Astrocyte of the spinal cord (primary cell): ENCODE data around the gene ADRA2C.

Source experiments
- DNase-seq: peaks from one replicate; pipeline ENCODE4 v3.0.0; 2011; ENCODE audit warnings: low read depth, low spot score
- H3K4me3 ChIP-seq: 2 replicates; pipeline ENCODE4 v1.5.1; 2011; ENCODE audit warnings: low read depth, mild to moderate bottlenecking, low read length, moderate library complexity
- in situ Hi-C: cut with HindIII; loops from 2 replicates; pipeline ENCODE4 v1.10.0; 2017; ENCODE audit warnings: low sequenced_read_pairs
- TF ChIP-seq, protein P1 (sequence below): IDR thresholded peaks from 2 replicates; pipeline ENCODE4 v1.5.1; 2012; ENCODE audit warnings: low read depth, mild to moderate bottlenecking, low read length, inconsistent platforms

The ADRA2C gene

DNA sequence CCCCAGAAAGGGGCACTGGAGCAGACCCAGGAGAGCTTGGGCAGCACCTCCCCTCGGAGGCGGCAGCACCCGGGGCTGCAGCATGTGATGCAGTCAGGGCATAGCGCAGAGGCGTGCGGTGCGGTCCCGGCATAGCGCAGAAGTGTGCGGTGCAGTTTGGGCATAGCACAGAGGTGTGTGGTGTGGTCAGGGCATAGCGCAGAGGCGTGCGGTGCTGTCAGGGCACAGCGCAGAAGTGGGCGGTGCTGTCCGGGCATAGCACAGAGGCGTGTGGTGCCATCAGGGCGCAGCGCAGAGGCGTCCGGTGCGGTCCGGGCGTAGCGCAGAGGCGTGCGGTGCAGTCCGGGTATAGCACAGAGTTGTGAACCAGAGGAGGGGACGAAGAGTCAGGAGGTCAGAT is 42.8 kb downstream of the ADRA2C start:
- no peak for DNase-seq
- in situ Hi-C loops: no loop called here
- H3K4me3 ChIP-seq: no peak overlapping the region
- TF ChIP-seq, protein P1, sequence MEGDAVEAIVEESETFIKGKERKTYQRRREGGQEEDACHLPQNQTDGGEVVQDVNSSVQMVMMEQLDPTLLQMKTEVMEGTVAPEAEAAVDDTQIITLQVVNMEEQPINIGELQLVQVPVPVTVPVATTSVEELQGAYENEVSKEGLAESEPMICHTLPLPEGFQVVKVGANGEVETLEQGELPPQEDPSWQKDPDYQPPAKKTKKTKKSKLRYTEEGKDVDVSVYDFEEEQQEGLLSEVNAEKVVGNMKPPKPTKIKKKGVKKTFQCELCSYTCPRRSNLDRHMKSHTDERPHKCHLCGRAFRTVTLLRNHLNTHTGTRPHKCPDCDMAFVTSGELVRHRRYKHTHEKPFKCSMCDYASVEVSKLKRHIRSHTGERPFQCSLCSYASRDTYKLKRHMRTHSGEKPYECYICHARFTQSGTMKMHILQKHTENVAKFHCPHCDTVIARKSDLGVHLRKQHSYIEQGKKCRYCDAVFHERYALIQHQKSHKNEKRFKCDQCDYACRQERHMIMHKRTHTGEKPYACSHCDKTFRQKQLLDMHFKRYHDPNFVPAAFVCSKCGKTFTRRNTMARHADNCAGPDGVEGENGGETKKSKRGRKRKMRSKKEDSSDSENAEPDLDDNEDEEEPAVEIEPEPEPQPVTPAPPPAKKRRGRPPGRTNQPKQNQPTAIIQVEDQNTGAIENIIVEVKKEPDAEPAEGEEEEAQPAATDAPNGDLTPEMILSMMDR: no peak

DNA sequence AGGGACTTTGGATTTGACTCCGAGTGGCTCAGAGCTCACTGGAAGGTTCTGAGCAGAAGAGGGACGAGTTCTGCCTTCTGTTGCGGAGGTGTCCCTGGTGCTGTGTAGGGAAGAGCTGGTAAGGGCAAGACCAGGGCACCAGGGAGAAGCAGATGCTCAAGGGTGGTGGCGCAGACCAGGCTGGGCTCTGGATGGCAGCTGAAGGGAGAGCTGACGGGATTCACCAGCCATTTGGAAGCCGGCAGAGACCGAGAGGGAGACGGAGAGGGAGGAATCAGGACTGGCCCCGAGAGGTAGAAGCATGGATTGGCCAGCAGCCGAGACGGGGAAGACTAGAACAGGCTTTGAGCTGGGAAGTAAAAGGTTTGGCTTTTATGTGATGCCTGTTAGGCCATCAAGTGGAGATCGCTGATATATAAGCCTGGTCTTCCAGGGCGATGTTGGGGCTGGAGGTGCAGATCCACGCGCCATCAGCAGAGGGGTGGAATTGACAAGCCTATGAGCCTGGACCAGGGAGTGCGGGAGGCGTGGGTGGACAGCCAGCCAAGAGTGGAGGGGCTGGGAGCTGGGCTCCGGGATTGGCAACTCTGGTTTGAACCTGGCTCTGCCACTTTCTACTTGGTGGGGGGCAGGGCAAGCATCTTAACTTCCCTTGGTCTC is 43.4 kb downstream of the ADRA2C start:
- in situ Hi-C loops: no loop called here
- TF ChIP-seq, protein P1: no peak
- no peak for DNase-seq
- no peak overlapping the region for H3K4me3 ChIP-seq

DNA sequence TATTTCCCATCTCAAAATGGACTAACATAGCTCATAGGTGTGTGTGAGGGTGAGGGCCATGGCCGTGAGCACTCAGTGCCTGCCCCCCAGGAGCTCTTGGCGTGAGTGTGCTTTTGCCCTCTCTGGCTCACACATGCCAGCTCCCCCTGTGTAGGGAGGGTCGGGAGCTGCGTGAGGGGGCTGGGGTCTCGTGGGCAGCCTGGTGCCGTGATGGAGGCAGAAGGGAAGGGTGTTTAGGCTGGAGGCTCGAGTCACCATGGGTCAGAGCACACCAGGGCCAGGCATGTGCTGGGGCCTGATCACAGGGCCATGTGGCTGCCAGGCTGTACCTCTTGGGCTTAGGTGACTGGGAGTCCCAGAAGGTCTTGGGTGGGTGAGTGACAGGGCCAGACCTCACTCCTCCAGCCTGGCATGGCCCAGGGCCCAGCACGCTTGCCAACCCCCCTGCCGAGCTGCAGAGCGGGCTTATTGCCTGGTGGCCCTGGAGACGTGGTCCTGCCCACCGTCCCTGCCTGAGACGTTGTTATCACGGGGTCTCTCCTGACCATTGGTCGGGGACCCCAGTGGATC is 44.0 kb downstream of the ADRA2C start:
- TF ChIP-seq, protein P1: no peak
- no peak for DNase-seq
- in situ Hi-C loops: no loop called here
- no peak overlapping the region for H3K4me3 ChIP-seq

DNA sequence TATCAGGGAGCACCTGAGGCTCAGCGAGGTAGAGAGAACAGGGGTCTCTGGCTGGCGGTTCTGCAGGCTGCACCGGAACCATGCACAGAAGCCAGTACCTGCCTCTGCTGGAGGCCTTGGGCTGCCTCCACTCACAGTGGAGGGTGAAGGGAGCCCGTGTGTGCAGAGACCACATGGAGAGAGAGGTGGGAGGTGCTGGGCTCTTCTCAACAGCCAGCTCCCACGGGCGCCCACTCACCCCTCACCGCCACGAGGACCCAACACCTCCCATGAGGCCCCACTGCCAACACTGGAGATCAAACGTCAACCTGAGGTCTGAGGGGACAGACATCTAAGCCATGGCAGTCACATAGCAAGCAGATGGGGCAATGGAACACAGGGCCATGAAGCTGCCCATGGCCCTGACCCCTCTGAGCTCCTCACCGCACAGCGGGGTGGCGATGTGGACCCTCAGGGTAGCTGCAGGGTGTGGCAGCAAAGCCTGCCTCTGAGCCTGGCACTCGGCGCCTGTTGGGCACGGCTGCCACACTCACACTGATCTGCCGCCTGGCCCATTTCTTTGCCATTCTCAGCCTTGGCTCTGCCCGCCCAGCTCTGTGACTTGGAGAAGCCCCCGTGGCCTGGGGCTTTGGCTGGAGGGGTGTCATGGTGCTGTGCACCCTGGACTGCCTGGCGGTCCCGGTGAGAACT is 44.8 kb downstream of the ADRA2C start:
- TF ChIP-seq, protein P1: no peak
- no peak for DNase-seq
- H3K4me3 ChIP-seq: no peak overlapping the region
- in situ Hi-C loops: no loop called here

DNA sequence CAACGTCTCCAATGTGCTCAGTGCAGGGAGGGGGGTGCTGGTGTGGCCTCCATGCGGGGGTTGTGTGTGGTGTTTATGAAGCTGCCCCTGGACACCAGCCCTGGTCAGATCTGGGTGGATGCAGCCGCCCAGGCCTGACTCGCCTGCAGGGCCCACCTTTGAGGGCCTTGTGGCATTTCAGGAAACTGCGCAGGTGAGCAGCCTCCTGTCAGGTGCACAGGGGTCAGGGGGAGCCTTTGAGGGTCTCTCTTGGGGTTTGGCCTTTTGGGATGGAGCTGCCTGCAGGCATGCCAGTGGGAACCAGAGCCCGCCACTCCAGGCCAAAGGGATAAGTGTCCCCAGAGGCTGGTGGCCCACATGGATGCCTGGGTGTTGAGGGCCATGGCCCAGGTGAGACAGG is 45.4 kb downstream of the ADRA2C start:
- in situ Hi-C loops: no loop called here
- DNase-seq: no peak
- TF ChIP-seq, protein P1: no peak
- no peak overlapping the region for H3K4me3 ChIP-seq

DNA sequence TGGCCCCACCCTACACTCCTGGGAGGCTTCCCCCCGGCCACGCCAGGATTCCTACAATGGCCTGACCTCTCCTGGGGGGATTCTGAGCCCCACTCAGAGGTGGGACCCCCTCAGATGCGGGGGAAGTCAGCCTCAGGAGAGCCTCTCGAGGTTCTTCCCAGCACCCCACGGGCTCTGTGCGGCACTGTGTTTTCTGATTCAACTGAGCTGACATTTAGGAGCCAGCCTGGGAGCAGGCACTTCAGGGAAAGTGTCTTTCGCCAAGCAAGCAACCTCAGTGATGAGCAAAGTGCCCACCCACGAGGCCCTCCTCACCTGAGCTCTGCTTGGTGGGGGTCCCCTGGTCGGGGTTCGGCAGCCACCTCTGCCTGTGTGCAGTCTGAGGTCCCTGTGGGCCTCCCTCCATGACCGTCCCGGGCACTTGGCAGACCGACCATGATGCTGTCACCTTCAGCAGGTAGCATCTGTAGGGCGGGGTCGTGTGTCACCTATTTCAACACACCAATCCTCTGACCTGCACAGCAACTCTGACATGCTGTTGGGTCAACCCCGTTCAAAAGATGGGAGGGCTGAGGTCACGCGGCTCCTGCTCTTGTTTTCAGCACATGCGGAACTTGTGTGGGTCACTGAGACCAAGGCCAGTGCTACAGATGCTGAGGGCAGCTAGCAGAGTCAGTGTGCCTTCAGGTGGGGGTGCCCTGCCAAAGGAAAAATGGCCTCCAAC is 46.2 kb downstream of the ADRA2C start:
- in situ Hi-C loops: no loop called here
- TF ChIP-seq, protein P1: no peak
- no peak overlapping the region for H3K4me3 ChIP-seq
- DNase-seq: no peak
